Ramos (cell line): Measurements from ENCODE around the gene MYZAP.
"Not testable (repeated sequence)": the region's sequence is repeated elsewhere in the genome, so short reads cannot be mapped to it uniquely, and the experiment has no call there.

Experiments used
- in situ Hi-C: fragments of 300-500 bp; cut with MboI; formaldehyde crosslinking; loops from one replicate; pipeline ENCODE4 v1.14.3; 2022; ENCODE audit warnings: low sequenced_read_pairs; ENCODE audit not compliant: unreplicated experiment

The MYZAP gene

DNA sequence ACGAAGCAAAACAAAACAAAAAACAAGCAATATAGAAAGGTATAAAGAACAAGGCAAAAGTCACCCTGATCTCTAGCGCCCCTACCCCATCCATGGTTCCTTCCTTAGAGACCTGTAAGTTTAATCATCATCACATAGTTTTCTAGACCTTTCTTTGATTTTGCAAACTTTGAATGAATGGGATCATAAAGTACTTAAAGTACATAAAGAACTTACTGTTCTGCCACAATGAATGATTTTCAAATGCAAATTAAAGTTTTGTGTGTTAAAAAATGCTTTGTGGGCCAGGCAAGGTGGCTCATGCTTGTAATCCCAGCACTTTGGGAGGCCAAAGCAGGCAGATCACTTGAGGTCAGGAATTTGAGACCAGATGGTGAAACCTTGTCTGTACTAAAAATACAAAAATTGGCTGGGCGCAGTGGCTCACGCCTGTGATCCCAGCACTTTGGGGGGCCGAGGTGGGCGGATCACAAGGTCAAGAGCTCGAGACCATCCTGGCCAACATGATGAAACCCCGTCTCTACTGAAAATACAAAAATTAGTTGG, 24.3 kb downstream of the MYZAP start:
- in situ Hi-C loops = not testable (repeated sequence)

GRCh38 chr15:57618325-57618724, 26.6 kb downstream of the MYZAP start:
- in situ Hi-C loops = no loop called here

DNA sequence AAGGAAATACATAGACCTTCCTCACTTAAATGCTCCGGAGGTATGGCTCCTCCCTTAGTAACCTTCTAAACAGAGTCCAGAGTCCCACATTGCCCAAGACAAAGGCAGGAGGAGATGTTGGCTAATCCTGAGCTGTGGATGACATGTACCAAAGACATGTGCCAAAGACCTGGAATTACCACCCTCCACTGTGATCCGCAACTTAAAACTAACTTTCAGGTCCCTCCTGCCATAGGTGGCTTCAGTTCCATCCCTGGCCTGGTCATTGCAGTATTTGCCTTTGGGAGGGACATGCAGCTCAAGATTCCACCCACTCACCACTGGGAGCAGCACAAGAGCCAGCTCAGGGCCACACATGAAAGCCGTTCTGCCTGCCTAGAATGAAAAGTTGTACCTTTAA, 28.0 kb downstream of the MYZAP start:
- in situ Hi-C loops = no loop called here

DNA sequence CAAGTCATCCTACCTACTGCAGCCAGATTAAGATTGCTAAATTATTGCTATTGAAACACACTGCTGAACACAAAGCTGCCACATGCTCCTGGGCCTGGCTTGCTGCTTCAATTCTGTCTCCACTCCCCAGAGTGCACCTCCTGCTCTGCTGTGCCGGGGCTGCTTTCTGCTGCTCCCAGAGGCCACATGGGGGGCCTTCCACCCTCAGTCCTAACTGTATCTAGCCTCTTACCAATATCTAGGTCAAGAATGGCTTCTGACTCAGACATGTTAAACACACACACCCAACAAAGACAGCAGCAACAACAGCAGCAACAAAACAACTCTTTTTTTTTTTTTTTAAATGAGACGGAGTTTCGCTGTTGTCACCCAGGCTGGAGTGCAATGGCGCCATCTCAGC, 33.0 kb downstream of the MYZAP start:
- in situ Hi-C loops = no loop called here

- in situ Hi-C loops = no loop called here
Measured at GRCh38 chr15:57625703-57626448, 34.2 kb downstream of the MYZAP start.

DNA sequence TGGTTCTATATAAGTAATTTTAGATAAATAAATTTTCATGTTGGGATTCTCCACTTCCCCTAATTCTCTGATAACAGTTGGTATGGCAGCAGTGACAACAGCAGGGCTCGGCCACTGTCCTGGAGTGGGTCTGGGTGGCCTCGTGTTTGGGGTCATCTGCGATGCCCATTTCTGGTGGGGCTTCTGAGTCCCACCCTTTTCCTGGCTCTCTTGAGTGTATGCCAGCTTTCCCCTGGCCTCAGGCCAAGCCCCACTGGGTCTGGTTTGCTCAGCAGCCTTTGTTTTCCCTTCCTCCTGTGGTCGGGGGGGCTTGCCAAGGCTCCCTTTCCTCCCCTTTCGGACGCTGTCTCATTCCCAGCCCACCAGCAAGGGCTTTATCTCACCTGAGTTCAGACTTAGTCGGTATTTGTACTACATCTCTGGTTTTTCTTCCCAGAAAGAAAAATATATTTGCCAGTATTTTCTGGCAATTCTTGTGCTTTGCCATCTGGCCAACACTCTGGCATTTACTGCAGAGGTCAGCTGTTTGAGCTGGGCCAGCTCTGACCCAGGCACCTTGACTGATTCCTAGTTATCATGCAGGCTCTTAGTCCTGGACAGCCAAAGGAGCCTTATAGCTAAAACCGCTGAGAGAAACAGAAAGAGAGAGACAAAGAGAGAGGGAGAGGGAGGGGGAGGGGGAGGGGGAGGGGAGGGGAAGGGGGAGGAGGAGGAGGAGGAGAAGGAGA, 35.2 kb downstream of the MYZAP start:
- in situ Hi-C loops = no loop called here

DNA sequence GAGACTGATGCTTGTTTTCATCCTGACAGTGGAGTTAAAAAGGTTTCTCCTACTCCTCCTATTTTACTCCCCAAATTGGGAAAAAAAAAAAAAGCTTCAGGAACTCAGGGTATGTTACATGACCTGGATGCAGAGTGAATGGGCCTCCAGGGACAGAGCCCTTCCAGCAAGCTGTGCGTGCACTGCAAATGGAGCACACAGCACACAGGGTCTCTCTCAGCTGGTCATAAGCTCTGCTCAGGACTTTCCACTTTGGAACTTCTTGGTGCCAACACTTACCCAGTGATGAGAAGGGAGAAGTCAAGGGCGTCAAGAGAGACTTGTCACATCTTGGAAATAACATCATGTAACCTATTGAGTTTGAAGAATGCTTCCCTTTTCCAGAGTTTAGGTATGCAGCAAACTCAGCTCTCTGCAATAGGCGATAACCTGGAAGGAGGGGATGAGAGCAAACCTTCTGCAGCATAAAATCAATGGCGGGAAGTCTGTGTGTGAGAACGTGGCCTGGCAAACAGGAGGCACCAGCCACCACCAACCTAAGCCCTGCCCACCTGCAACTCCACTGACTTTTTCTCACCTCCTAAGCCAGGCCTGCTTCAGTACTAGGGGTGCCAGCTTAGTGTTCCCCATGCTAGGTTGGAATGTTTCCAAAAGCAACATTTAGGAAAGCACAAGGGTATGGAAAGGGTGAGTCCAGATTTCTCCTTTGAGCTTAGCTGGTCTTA, 39.8 kb downstream of the MYZAP start:
- in situ Hi-C loops = no loop called here

DNA sequence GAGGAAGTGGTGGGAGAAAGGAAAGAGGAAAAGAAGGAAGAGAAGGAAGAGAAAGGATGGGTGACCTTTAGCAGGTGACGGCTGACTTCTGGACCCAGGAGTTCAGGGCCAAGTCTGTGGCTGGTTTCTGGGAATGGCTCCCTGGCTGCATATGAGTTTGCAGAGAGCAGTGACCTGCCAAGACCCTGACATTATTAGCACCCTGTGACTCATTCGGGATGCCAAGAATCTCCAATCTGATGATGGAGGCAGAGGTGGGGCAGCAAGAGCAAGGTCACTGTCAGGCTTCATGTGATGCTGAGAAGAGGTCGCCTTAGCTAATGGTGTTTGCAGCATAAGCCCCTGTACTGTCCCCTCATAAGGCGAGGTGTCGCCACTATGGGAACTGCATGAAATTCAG, 42.6 kb downstream of the MYZAP start:
- in situ Hi-C loops = no loop called here

DNA sequence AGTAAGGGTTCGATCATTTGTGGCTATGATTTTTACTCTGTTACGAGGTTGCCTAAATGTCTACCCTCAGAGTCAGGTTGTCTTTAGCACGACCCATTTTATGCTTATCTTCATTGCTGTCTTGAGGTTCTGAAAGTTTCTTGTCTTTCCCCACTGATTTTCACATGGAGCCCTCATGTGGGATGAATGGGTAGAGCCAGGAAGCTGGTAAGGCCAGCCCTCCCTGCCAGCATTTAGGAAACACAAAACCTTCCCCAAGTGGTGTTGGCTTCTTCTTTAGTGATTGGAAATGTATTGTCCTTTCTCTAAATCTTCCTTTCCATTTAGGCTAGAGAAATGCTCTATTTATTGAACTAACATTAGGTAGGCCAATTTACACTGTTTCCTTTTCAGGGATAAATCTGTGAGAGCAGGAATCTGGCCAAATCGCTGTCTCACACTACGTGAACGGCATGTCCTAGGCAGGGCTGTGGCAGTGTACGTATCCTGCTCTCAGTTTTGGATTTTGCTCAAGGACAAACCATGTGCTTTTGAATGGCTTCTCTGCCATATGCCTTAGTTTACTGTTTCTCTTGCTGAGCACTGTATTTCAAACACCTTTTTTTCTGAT, 43.7 kb downstream of the MYZAP start:
- in situ Hi-C loops = no loop called here

GRCh38 chr15:57637846-57638245, 46.1 kb downstream of the MYZAP start:
- in situ Hi-C loops = no loop called here

DNA sequence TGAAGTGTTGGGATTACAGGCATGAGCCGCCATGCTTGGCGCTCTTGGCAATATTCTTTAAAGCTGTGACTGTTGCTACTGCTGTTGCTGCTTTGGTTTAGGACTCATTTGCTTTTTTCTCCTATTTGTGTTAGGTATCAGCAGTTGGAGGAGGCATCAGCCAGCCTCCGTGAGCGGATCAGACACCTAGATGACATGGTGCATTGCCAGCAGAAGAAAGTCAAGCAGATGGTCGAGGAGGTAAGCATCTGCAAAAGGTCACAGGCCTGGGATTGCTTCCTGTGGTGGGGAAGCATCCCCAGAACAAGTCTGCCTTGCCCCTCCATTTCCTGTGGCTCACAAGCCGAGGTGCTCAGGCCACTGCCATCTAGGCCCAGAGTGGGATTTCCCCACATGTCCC, 47.6 kb downstream of the MYZAP start:
- in situ Hi-C loops = no loop called here

DNA sequence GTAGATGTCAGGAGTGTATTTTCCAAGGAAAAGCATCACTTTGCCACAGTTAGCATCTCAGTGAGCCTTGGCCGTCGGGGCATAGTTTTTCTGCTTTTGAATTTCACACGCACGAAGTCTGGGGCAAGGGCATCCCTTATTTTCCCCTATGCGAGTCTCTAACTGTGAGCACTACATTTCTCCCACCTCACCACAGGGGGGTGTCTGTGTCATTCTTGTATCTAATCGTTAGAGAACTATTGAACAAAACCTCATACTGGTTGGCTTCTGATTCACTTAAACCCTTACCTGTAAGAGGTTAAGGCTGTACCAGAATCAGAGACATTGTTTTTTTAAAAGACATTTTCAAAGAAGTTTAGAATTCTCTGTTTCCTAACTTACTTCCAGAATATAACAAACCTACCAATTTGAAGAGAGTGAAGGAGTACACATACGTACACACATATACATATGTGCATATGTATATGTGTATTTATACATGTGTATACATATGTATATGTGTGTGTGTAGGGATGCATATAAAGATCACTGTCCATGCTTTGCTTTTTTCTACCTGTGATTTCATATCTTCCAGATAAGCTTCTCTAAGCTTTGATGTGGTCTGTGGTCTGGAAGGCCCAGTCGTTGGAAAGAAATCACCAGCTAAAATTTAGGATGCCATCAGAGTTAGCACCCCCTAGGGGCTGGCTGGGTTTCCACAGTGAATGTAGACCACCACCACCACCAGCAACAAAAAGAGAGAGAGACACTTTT, 49.4 kb downstream of the MYZAP start:
- in situ Hi-C loops = no loop called here

DNA sequence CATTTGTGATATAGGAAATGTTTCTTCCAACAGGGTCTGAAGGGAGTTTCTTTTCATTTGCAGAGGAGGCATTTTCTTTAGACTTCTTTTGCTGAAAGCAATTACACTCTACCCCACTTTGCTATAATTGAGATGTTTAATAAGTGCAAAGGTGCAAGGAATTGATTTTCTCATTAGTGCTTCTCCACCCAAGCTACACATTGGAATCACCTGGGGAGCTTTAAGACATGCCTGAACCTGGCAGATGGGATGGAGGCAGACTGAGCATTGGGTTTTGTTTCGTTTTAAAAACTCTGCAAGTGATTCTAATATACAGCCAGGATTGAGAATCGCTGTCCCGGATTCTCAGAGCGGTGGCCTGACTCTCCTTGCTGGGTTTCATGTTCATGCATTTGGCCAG, 52.1 kb downstream of the MYZAP start:
- in situ Hi-C loops = no loop called here

- in situ Hi-C loops = no loop called here
Measured at GRCh38 chr15:57646087-57646486, 54.4 kb downstream of the MYZAP start.

- in situ Hi-C loops = no loop called here
Measured at GRCh38 chr15:57647071-57647790, 55.5 kb downstream of the MYZAP start.

DNA sequence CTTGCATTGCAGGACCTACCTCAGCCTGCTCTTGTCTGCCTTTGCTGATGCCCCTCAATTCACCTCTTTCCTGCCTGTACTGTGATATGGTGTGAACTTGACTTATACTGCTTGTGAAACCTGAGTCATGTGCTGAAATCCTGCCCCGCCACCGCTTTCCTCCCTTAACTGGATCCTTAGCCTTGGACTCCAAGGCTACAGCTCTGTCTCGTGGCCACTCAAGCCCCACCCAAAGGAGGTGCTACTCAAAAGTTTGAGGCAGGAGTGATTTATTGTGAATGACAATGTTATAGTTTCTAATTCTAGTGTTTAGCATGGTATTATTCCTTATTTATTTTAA, 56.1 kb downstream of the MYZAP start:
- in situ Hi-C loops = no loop called here

DNA sequence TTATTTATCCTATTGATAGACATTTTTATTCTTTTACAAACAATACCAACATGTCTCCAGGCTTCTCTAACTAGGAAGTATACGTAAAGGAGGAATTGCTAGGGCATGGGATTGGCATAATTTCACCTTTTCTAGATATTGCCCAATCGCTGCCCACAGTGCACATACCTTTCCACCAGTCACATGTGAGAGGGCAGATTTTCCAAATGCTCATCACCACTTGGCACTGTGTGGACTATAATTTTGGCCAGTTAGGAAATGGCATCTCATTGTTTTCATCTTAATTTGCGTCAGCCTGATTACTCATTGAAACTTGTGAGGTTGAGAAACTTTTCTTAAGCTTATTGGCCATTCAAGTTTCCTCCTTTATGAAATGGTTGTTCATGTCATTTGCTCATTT, 57.4 kb downstream of the MYZAP start:
- in situ Hi-C loops = no loop called here

DNA sequence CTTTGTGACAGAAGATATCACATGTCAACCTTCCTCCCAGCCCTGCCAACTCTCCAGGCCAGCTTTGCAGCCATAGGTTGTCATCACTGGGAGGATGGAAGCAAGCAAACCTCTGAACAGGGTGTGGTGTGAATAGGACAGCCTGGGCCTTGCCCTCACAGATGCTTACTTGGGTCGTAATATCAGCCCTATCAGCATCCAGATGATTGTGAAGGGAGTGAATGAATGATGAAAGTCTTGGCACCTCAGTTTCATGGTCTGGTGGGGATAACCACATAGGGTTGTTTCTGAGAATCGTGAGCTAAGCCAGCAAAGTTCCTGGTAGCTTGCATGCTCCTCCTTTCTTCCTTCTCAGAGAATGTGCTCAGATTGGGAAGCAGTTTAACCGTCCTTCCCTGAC, 59.7 kb downstream of the MYZAP start:
- in situ Hi-C loops = no loop called here

DNA sequence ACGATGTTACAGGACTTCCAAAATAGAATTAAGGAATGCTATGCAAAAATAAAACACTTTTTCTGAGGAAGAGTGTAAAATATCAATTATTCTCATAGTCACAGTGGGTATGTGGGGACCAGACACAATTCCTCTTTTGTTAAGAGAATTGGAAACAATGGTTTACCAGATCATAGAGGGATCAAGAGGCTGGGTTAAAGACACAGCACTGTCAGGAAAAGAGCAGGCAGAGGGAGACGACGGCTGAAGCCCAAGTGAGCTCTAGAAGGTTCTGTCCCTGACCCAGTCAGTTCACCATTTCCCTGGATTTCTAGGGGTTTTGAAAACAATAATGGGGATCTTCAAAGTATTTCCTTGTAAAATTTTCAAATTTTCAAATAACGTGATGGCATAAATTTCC, 60.8 kb downstream of the MYZAP start:
- in situ Hi-C loops = no loop called here
